Vagina (tissue), 2 donors: ENCODE measurements around the gene LMO1. TPM values are rescaled to one million over a fixed set of nuclear protein-coding genes. Genes with fewer than 3 reads are reported as not detected.

Source experiments
- DNase-seq, 2 donors: peaks; one replicate each; pipeline ENCODE4 v3.0.0-alpha.2; 2017; ENCODE audit errors: extremely low spot score in 2 of 2
- H3K27ac ChIP-seq: fragments of 200-600 bp; sonication (generic); one replicate; pipeline ENCODE4 v1.5.1; 2019
- H3K27me3 ChIP-seq: fragments of 200-600 bp; sonication (generic); one replicate; pipeline ENCODE4 v1.5.1; 2019
- H3K36me3 ChIP-seq, 2 donors: fragments of 200-600 bp; sonication (generic); one replicate each; pipeline ENCODE4 v1.5.1; 2017 to 2019
- H3K4me1 ChIP-seq: fragments of 200-600 bp; sonication (generic); one replicate; pipeline ENCODE4 v1.5.1; 2019
- H3K4me3 ChIP-seq, 2 donors: fragments of 200-600 bp; sonication (generic); 1 replicate in 1 of 2; 2 replicates in 1 of 2; pipeline ENCODE4 v1.5.1; 2016 to 2019
- H3K9me3 ChIP-seq: fragments of 200-600 bp; sonication (generic); one replicate; pipeline ENCODE4 v1.5.1; 2019
- POLR2A ChIP-seq, 2 donors: fragments of 450-650 bp; IDR thresholded peaks; one replicate each; pipeline ENCODE4 v1.6.1; 2017; ENCODE audit warnings: antibody characterized with exemption in 2 of 2, mild to moderate bottlenecking in 2 of 2, moderate library complexity in 2 of 2
- POLR2AphosphoS5 ChIP-seq, 2 donors: sonication (generic); formaldehyde crosslinking; IDR thresholded peaks; one replicate each; pipeline ENCODE4 v1.9.0; 2017; ENCODE audit warnings: antibody characterized with exemption in 2 of 2, mild to moderate bottlenecking in 2 of 2, low read depth in 1 of 2; ENCODE audit not compliant: insufficient read depth in 1 of 2
- intact Hi-C: fragments of 100-400 bp; cut with DNase I; formaldehyde crosslinking; loops from one replicate; pipeline ENCODE4 v1.15.1; 2023
- total RNA-seq: library from RNA; depleted of rRNA; stranded (reverse); fragments of >200 nt; gene quantifications from one replicate; pipeline ENCODE4 v1.2.3, GENCODE V29; 2016
- TF ChIP-seq, protein P1 (sequence below), 3 experiments: fragments of 450-650 bp in 2 of 3; fragments of 200-600 bp in 1 of 3; sonication (generic) in 1 of 3; IDR thresholded peaks; one replicate each; pipeline ENCODE4 v1.5.1; 2017 to 2019; ENCODE audit warnings: antibody characterized with exemption in 3 of 3, mild to moderate bottlenecking in 2 of 3, moderate library complexity in 2 of 3

Gene LMO1
- total RNA-seq, 1 donor from 2014 or later = not detected

GRCh38 chr11:8309311-8309710 is 45.6 kb upstream of the LMO1 start:
- TF ChIP-seq, protein P1, sequence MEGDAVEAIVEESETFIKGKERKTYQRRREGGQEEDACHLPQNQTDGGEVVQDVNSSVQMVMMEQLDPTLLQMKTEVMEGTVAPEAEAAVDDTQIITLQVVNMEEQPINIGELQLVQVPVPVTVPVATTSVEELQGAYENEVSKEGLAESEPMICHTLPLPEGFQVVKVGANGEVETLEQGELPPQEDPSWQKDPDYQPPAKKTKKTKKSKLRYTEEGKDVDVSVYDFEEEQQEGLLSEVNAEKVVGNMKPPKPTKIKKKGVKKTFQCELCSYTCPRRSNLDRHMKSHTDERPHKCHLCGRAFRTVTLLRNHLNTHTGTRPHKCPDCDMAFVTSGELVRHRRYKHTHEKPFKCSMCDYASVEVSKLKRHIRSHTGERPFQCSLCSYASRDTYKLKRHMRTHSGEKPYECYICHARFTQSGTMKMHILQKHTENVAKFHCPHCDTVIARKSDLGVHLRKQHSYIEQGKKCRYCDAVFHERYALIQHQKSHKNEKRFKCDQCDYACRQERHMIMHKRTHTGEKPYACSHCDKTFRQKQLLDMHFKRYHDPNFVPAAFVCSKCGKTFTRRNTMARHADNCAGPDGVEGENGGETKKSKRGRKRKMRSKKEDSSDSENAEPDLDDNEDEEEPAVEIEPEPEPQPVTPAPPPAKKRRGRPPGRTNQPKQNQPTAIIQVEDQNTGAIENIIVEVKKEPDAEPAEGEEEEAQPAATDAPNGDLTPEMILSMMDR (IDR thresholded peaks at IDR 0.05) = no peak
- no peak for TF ChIP-seq POLR2A (IDR thresholded peaks at IDR 0.05)
- TF ChIP-seq POLR2AphosphoS5 (IDR thresholded peaks at IDR 0.05; ENCODE audit: insufficient read depth in 1 of 2, low read depth in 1 of 2) = no peak
- intact Hi-C loops = no loop called here
- no peaks in the 10 kb centered on the region for H3K9me3 ChIP-seq

DNA sequence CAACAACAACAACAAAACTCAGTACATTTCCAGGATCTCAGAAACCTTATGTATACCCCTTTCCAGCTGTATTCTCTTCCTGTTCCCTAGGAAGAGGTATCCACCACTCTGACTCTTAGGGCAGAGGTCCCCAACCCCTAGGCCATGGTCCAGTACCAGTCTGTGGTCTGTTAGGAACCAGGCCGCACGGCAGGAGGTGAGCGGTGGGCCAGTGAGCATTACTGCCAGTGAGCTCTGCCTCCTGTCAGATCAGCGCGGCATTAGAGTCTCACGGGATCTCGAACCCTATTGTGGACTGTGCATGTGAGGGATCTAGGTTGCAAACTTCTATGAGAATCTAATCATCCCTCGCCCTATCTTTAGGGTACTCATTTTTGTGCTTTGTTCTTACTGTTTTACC is 43.9 kb upstream of the LMO1 start:
- no peaks in the 10 kb centered on the region for H3K27me3 ChIP-seq
- no peak overlapping the region for H3K4me3 ChIP-seq
- H3K9me3 ChIP-seq = no peaks in the 10 kb centered on the region
- TF ChIP-seq, protein P1 (IDR thresholded peaks at IDR 0.05) = no peak
- TF ChIP-seq POLR2A (IDR thresholded peaks at IDR 0.05) = no peak
- no peak for TF ChIP-seq POLR2AphosphoS5 (IDR thresholded peaks at IDR 0.05; ENCODE audit: insufficient read depth in 1 of 2, low read depth in 1 of 2)
- intact Hi-C loops = no loop called here
- no peak for DNase-seq
- no peaks in the 10 kb centered on the region for H3K4me1 ChIP-seq
- H3K27ac ChIP-seq = no peak overlapping the region
- no peaks in the 10 kb centered on the region for H3K36me3 ChIP-seq

More at GRCh38 chr11:8309311-8309710, 45.6 kb upstream of the LMO1 start:
- Histone ChIP-seq H3K36me3 (no peaks in the 10 kb centered on the region), H3K4me3 (no peak overlapping the region), H3K4me1 (no peaks in the 10 kb centered on the region), H3K27ac (no peak overlapping the region), H3K27me3 (no peaks in the 10 kb centered on the region)
- no peak for DNase-seq

DNA sequence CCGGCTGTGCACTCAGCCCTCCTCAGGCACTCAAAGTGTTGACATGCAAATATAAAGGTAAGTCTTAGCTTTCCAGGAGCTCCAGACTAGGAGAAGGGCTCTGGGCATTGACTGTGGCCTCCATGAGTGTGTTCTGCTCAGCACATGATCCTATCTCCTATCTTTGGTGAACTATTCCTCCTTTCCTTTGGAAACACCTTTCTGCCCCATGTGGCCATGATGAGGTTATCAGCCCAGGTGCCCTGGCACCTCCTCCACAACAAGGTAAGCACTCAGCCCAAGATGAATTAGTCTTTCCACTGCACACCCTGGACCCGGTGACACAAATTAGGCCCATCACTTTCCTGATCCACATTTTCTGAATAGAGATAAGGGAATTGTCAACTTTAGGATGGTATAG is 37.9 kb upstream of the LMO1 start:
- intact Hi-C loops = no loop called here
- Histone ChIP-seq H3K27me3 (no peaks in the 10 kb centered on the region), H3K27ac (no peak overlapping the region), H3K4me1 (no peaks in the 10 kb centered on the region), H3K36me3 (no peaks in the 10 kb centered on the region), H3K9me3 (no peaks in the 10 kb centered on the region), H3K4me3 (no peak overlapping the region)
- no peak for TF ChIP-seq POLR2A (IDR thresholded peaks at IDR 0.05)
- TF ChIP-seq, protein P1 (IDR thresholded peaks at IDR 0.05) = no peak
- TF ChIP-seq POLR2AphosphoS5 (IDR thresholded peaks at IDR 0.05; ENCODE audit: insufficient read depth in 1 of 2, low read depth in 1 of 2) = no peak
- no peak for DNase-seq

GRCh38 chr11:8298801-8299786 is 35.4 kb upstream of the LMO1 start:
- H3K27ac ChIP-seq = no peak overlapping the region
- no peaks in the 10 kb centered on the region for H3K36me3 ChIP-seq
- intact Hi-C loops = no loop called here
- TF ChIP-seq, protein P1 (IDR thresholded peaks at IDR 0.05) = no peak
- no peak for TF ChIP-seq POLR2A (IDR thresholded peaks at IDR 0.05)
- TF ChIP-seq POLR2AphosphoS5 (IDR thresholded peaks at IDR 0.05; ENCODE audit: insufficient read depth in 1 of 2, low read depth in 1 of 2) = no peak
- no peak overlapping the region for H3K4me3 ChIP-seq
- H3K9me3 ChIP-seq = no peaks in the 10 kb centered on the region
- H3K27me3 ChIP-seq = no peaks in the 10 kb centered on the region
- no peak for DNase-seq
- no peaks in the 10 kb centered on the region for H3K4me1 ChIP-seq
